IPS-NIHi11 (cell line): ENCODE results near the gene CTIF.
"Not testable (repeated sequence)": the region's sequence is repeated elsewhere in the genome, so short reads cannot be mapped to it uniquely, and the experiment has no call there.

Experiments used
- DNase-seq: peaks from one replicate; pipeline ENCODE4 v3.0.0; 2012; ENCODE audit warnings: mixed read lengths, low spot score

CTIF gene

GRCh38 chr18:48643262-48643661 lies 104.4 kb downstream of the CTIF start:
- no peak for DNase-seq

GRCh38 chr18:48644029-48644428 lies 105.2 kb downstream of the CTIF start:
- no peak for DNase-seq

- DNase-seq, result no peak
These were observed 106.7 kb downstream of the CTIF start for GRCh38 chr18:48645427-48646002.

- DNase-seq, result no peak
These were observed 108.1 kb downstream of the CTIF start for GRCh38 chr18:48646976-48647375.

GRCh38 chr18:48649231-48649630 lies 110.4 kb downstream of the CTIF start:
- DNase-seq, result no peak

- DNase-seq, result not testable (repeated sequence)
These were observed 115.8 kb downstream of the CTIF start for GRCh38 chr18:48654591-48654990.

- DNase-seq, result no peak
These were observed 116.7 kb downstream of the CTIF start for GRCh38 chr18:48655508-48655907.

- no peak for DNase-seq
These were observed 117.3 kb downstream of the CTIF start for GRCh38 chr18:48656176-48656575.

- no peak for DNase-seq
These were observed 117.8 kb downstream of the CTIF start for GRCh38 chr18:48656582-48656981.

GRCh38 chr18:48657447-48658120 lies 118.8 kb downstream of the CTIF start:
- DNase-seq, result no peak

GRCh38 chr18:48658721-48659120 lies 119.9 kb downstream of the CTIF start:
- DNase-seq, result no peak

GRCh38 chr18:48659188-48660009 lies 120.6 kb downstream of the CTIF start:
- DNase-seq, result no peak

- no peak for DNase-seq
These were observed 121.8 kb downstream of the CTIF start for GRCh38 chr18:48660346-48661228.

GRCh38 chr18:48661421-48661820 lies 122.6 kb downstream of the CTIF start:
- DNase-seq, result no peak

GRCh38 chr18:48662011-48662661 lies 123.3 kb downstream of the CTIF start:
- DNase-seq, result peak; percentile 55

- DNase-seq, result no peak
These were observed 124.5 kb downstream of the CTIF start for GRCh38 chr18:48663096-48663930.

GRCh38 chr18:48663931-48664847 lies 125.4 kb downstream of the CTIF start:
- peak; percentile 92 for DNase-seq

GRCh38 chr18:48665654-48666053 lies 126.8 kb downstream of the CTIF start:
- no peak for DNase-seq

- DNase-seq, result no peak
These were observed 127.8 kb downstream of the CTIF start for GRCh38 chr18:48666613-48667012.
